DND-41 (cell line): Measurements from ENCODE around the gene MB21D2.

Experiments used
- ATAC-seq: fragments of 200-7000 bp; cut with Tn5 transposase; 3 replicates; pipeline ENCODE4 v1.9.1; 2021; ENCODE audit warnings: low read depth; ENCODE audit not compliant: insufficient read depth
- DNase-seq: peaks from one replicate; pipeline ENCODE4 v3.0.0-alpha.2; 2020
- H2AFZ ChIP-seq: 2 replicates; pipeline ENCODE4 v1.6.0; 2012; ENCODE audit warnings: low read depth, low read length
- H3K27ac ChIP-seq: 2 replicates; pipeline ENCODE4 v1.5.1; 2012; ENCODE audit warnings: low read length, inconsistent platforms
- H3K27me3 ChIP-seq: fragments of 200-600 bp; sonication (generic); 2 replicates; pipeline ENCODE4 v1.6.0; 2012; ENCODE audit warnings: low read length, mild to moderate bottlenecking, inconsistent platforms; ENCODE audit not compliant: insufficient read depth, poor library complexity
- H3K36me3 ChIP-seq: 2 replicates; pipeline ENCODE4 v1.5.1; 2012; ENCODE audit warnings: low read length, inconsistent platforms; ENCODE audit not compliant: insufficient read depth
- H3K4me1 ChIP-seq: 2 replicates; pipeline ENCODE4 v1.5.1; 2012; ENCODE audit warnings: mild to moderate bottlenecking, low read length; ENCODE audit not compliant: insufficient read depth
- H3K4me2 ChIP-seq: 2 replicates; pipeline ENCODE4 v1.6.0; 2012; ENCODE audit warnings: mild to moderate bottlenecking, moderate library complexity, low read length, inconsistent platforms; ENCODE audit not compliant: insufficient read depth
- H3K4me3 ChIP-seq, 2 experiments: fragments of 200-600 bp in 1 of 2; shearing (Covaris generic) in 1 of 2; 2 replicates each; pipeline ENCODE4 v1.5.1; 2012 to 2016; ENCODE audit warnings: inconsistent platforms in 2 of 2, low read length in 2 of 2, mild to moderate bottlenecking in 2 of 2, low read depth in 1 of 2, moderate library complexity in 1 of 2
- H3K79me2 ChIP-seq: 2 replicates; pipeline ENCODE4 v1.6.0; 2012; ENCODE audit warnings: low read length, inconsistent platforms; ENCODE audit not compliant: insufficient read depth
- H3K9ac ChIP-seq: 2 replicates; pipeline ENCODE4 v1.6.0; 2012; ENCODE audit warnings: low read depth, mild to moderate bottlenecking, inconsistent platforms, low read length, moderate library complexity
- H3K9me3 ChIP-seq: 2 replicates; pipeline ENCODE4 v1.5.1; 2012; ENCODE audit warnings: low read length, moderate library complexity, mild to moderate bottlenecking, inconsistent platforms; ENCODE audit not compliant: insufficient read depth, severe bottlenecking
- H4K20me1 ChIP-seq: 2 replicates; pipeline ENCODE4 v1.6.0; 2012; ENCODE audit warnings: low read length; ENCODE audit not compliant: insufficient read depth
- EZH2 ChIP-seq: IDR thresholded peaks from 3 replicates; pipeline ENCODE4 v1.6.1; 2012; ENCODE audit warnings: borderline replicate concordance, low read depth, mild to moderate bottlenecking, moderate library complexity, low read length, inconsistent platforms; ENCODE audit not compliant: severe bottlenecking
- TF ChIP-seq, protein P1 (sequence below): IDR thresholded peaks from 2 replicates; pipeline ENCODE4 v1.5.1; 2012; ENCODE audit warnings: borderline replicate concordance, low read length, moderate library complexity, mild to moderate bottlenecking; ENCODE audit not compliant: poor library complexity, severe bottlenecking; ENCODE audit errors: extremely low read depth

MB21D2 gene

DNA sequence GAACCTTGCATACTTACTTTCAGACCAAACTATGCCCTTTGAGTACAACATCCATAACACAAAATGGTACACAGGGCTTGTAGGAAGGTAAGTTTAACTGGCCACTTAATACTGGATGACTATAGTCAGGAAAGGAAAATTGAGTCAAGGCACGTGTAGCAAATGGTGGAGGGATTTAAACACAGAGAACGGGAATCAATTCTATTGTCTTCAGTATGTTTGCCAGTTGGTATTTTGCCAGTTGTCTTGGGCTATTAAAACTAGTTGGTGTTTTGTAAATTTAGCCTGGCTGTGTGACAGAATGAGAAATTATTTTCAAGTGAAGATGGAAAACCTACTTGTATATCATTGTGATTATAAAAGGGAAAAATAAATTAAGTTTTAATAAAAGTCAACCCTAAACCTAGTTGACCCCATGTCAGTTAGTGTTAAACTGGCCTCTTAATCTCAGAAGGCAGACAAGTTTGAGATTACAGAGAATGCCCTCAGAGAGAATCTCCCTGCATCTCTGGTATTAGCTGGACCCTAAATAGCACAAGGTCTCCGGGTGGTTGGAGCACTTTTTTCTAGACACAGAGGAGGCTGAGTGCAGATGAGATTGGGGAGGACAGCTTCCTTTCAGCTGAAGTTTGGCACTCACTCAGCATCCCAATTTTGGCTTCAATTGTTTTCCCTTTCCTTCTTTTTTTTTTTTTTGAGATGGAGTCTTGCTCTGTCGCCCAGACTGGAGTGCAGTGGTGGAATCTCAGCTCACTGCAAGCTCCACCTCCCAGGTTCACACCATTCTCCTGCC, 91.2 kb downstream of the MB21D2 start:
- peaks cover 8% of the 10 kb centered on the region for H3K27me3 ChIP-seq
- TF ChIP-seq EZH2, result no peak
- TF ChIP-seq, protein P1, sequence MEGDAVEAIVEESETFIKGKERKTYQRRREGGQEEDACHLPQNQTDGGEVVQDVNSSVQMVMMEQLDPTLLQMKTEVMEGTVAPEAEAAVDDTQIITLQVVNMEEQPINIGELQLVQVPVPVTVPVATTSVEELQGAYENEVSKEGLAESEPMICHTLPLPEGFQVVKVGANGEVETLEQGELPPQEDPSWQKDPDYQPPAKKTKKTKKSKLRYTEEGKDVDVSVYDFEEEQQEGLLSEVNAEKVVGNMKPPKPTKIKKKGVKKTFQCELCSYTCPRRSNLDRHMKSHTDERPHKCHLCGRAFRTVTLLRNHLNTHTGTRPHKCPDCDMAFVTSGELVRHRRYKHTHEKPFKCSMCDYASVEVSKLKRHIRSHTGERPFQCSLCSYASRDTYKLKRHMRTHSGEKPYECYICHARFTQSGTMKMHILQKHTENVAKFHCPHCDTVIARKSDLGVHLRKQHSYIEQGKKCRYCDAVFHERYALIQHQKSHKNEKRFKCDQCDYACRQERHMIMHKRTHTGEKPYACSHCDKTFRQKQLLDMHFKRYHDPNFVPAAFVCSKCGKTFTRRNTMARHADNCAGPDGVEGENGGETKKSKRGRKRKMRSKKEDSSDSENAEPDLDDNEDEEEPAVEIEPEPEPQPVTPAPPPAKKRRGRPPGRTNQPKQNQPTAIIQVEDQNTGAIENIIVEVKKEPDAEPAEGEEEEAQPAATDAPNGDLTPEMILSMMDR, result no peak
- H3K27ac ChIP-seq, result no peak overlapping the region
- ATAC-seq (no peak), DNase-seq (no peak)
- H3K36me3 ChIP-seq, result no peaks in the 10 kb centered on the region
- H4K20me1 ChIP-seq, result no peaks in the 10 kb centered on the region
- no peak overlapping the region for H3K4me2 ChIP-seq
- no peaks in the 10 kb centered on the region for H3K79me2 ChIP-seq
- no peaks in the 10 kb centered on the region for H3K4me1 ChIP-seq
- no peak overlapping the region for H3K9ac ChIP-seq
- H3K4me3 ChIP-seq, result no peak overlapping the region
- H3K9me3 ChIP-seq, result no peaks in the 10 kb centered on the region
- H2AFZ ChIP-seq, result no peak overlapping the region

DNA sequence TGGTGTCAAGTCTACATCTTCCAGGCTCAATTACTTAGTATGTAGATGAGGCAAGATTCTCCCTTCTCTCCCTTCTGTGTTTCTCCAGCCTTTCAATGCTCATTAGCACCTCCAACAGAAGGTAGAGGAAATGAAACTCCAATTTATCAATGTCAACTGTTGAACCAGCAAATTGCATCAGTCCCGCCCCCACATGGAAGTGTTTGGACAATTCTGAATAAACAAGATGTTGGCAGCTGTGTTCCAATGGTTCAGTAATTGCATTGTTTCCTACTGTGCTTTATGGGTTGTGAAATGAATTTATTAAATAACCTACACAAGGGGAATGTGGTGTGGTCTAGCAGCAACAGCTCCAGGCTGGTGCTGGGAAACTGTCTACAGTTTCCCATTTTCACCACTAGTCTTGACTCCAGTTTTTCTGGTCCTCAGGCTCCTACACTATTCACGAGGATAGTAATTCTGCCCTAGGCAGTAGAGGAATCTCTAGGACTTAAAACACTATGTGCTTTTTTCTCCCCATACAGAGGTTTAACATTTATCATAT, 91.9 kb downstream of the MB21D2 start:
- Histone ChIP-seq H3K4me1 (no peaks in the 10 kb centered on the region), H3K4me3 (no peak overlapping the region), H3K27ac (no peak overlapping the region), H2AFZ (no peak overlapping the region), H3K79me2 (no peaks in the 10 kb centered on the region), H4K20me1 (no peaks in the 10 kb centered on the region), H3K27me3 (peaks cover 9% of the 10 kb centered on the region), H3K9ac (no peak overlapping the region), H3K9me3 (no peaks in the 10 kb centered on the region), H3K36me3 (no peaks in the 10 kb centered on the region), H3K4me2 (no peak overlapping the region)
- TF ChIP-seq, protein P1, result no peak
- TF ChIP-seq EZH2, result no peak
- ATAC-seq, result no peak
- no peak for DNase-seq

DNA sequence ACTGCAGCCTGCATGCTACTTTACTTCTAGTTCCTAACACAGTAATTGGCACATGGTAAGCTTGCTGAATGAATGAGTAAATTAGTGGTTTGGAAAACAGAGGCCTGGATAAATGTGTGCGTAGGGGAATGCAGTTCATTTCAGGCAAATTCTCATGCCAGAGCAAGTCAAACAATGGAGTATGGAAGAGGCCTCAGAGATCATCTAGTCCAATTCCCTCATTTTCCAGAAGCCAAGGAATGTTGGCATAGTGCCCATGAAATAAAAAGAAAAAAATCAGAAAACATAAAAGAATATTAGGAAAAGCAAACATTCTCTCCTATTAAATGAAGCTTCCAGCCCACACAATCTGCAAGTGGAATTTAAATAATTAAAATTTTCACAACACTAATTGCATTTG, 92.4 kb downstream of the MB21D2 start:
- no peaks in the 10 kb centered on the region for H4K20me1 ChIP-seq
- H3K4me2 ChIP-seq, result no peak overlapping the region
- H2AFZ ChIP-seq, result no peak overlapping the region
- no peak for TF ChIP-seq EZH2
- TF ChIP-seq, protein P1, result no peak
- H3K27ac ChIP-seq, result no peak overlapping the region
- no peak overlapping the region for H3K9ac ChIP-seq
- H3K4me3 ChIP-seq, result no peak overlapping the region
- ATAC-seq (no peak), DNase-seq (no peak)
- H3K36me3 ChIP-seq, result no peaks in the 10 kb centered on the region
- no peaks in the 10 kb centered on the region for H3K4me1 ChIP-seq
- no peaks in the 10 kb centered on the region for H3K9me3 ChIP-seq
- peaks cover 9% of the 10 kb centered on the region for H3K27me3 ChIP-seq
- no peaks in the 10 kb centered on the region for H3K79me2 ChIP-seq
